ENCODE results near the gene CFAP54.

The CFAP54 gene

DNA sequence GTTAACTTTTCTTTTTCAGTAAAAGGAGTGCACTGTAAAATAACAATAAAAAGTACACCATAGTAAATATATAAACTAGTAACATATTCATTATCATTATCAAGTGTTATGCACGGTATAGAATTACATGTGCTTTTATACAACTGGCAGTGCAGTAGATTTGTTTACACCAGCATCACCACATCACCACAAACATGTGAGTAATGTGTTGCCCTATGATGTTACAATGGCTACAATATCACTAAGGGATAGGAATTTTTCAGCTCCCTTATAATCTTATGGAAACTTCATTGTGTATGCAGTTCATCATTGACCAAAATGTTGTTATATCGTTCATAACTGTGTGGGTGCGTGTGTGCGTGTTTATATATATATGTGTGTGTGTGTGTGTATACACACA is 394.2 kb downstream of the CFAP54 start:
- Histone ChIP-seq H3K4me3 (ENCODE audit: extremely low read depth, insufficient read depth, low read length, poor library complexity, severe bottlenecking) (no peak overlapping the region), H3K4me1 (ENCODE audit: control insufficient read depth, insufficient read depth, low read length, poor library complexity, severe bottlenecking) (peaks cover 10% of the 10 kb centered on the region), H3K36me3 (ENCODE audit: control insufficient read depth, insufficient read depth, low read length) (no peaks in the 10 kb centered on the region), H3K27ac (ENCODE audit: low read depth, low read length, severe bottlenecking) (no peak overlapping the region), H3K9me3 (ENCODE audit: control insufficient read depth, low read length) (peaks cover 7% of the 10 kb centered on the region)
- 80% methylated on average over 1 of the region's 4 CpGs; no CpG with 5 or more reads in 1 of the 2 experiments for WGBS, 2 experiments (ENCODE audit: insufficient coverage in 2 of 2)

- H3K4me3 ChIP-seq (ENCODE audit: extremely low read depth, insufficient read depth, low read length, poor library complexity, severe bottlenecking): no peak overlapping the region
- H3K4me1 ChIP-seq (ENCODE audit: control insufficient read depth, insufficient read depth, low read length, poor library complexity, severe bottlenecking): peaks cover 22% of the 10 kb centered on the region
- no peaks in the 10 kb centered on the region for H3K9me3 ChIP-seq (ENCODE audit: control insufficient read depth, low read length)
- no peak overlapping the region for H3K27ac ChIP-seq (ENCODE audit: low read depth, low read length, severe bottlenecking)
- 89 to 100% methylated on average over 3 to 4 of the region's 4 CpGs for WGBS, 2 experiments (ENCODE audit: insufficient coverage in 2 of 2)
- H3K36me3 ChIP-seq (ENCODE audit: control insufficient read depth, insufficient read depth, low read length): no peaks in the 10 kb centered on the region
Observed at GRCh38 chr12:96886998-96887677, 397.8 kb downstream of the CFAP54 start.

DNA sequence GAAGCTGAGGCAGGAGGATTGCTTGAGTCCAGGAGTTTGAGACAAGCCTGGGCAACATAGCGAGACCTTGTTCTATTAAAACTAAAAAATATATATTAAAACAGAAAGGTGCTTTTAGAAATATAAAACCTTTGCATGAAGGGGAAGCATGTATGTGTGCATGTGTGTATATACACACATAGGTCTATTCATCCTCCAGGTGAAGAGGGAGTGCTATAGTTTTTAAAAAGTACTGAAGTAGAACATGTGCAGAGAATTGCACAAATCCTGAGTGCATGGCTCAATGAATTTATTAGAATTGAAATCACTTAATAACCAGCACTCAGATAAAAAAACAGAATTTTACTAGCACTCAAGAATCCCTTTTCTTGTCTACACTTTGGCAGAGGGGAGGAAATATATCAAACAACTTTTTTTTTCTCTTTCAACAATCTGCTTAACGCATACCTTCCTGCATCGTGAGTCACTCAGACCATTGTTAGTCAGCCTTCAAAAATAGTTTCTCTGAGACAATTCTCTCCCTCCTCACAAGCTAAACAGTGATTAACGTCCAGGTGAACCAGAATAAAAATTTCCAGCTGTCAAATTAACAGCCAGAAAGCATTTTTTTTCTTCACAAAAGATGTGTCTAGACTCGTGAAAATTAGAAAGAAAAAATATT is 400.0 kb downstream of the CFAP54 start:
- WGBS, 2 experiments (ENCODE audit: insufficient coverage in 2 of 2): 29 to 79% methylated on average over 3 of the region's 5 CpGs
- H3K27ac ChIP-seq (ENCODE audit: low read depth, low read length, severe bottlenecking): no peak overlapping the region
- H3K4me3 ChIP-seq (ENCODE audit: extremely low read depth, insufficient read depth, low read length, poor library complexity, severe bottlenecking): no peak overlapping the region
- H3K4me1 ChIP-seq (ENCODE audit: control insufficient read depth, insufficient read depth, low read length, poor library complexity, severe bottlenecking): peaks cover 22% of the 10 kb centered on the region
- peaks cover 4% of the 10 kb centered on the region for H3K9me3 ChIP-seq (ENCODE audit: control insufficient read depth, low read length)
- no peaks in the 10 kb centered on the region for H3K36me3 ChIP-seq (ENCODE audit: control insufficient read depth, insufficient read depth, low read length)

- H3K9me3 ChIP-seq (ENCODE audit: control insufficient read depth, low read length): peaks cover 4% of the 10 kb centered on the region
- peaks cover 22% of the 10 kb centered on the region for H3K4me1 ChIP-seq (ENCODE audit: control insufficient read depth, insufficient read depth, low read length, poor library complexity, severe bottlenecking)
- no peak overlapping the region for H3K27ac ChIP-seq (ENCODE audit: low read depth, low read length, severe bottlenecking)
- no peaks in the 10 kb centered on the region for H3K36me3 ChIP-seq (ENCODE audit: control insufficient read depth, insufficient read depth, low read length)
- H3K4me3 ChIP-seq (ENCODE audit: extremely low read depth, insufficient read depth, low read length, poor library complexity, severe bottlenecking): no peak overlapping the region
- WGBS, 2 experiments (ENCODE audit: insufficient coverage in 2 of 2): 100% methylated on average over 1 of the region's 2 CpGs; no CpG with 5 or more reads in 1 of the 2 experiments
Observed at GRCh38 chr12:96890331-96890730, 401.0 kb downstream of the CFAP54 start.

GRCh38 chr12:96892104-96892503 is 402.7 kb downstream of the CFAP54 start:
- Histone ChIP-seq H3K36me3 (ENCODE audit: control insufficient read depth, insufficient read depth, low read length) (no peaks in the 10 kb centered on the region), H3K27ac (ENCODE audit: low read depth, low read length, severe bottlenecking) (no peak overlapping the region), H3K4me1 (ENCODE audit: control insufficient read depth, insufficient read depth, low read length, poor library complexity, severe bottlenecking) (peaks cover 15% of the 10 kb centered on the region), H3K9me3 (ENCODE audit: control insufficient read depth, low read length) (peaks cover 4% of the 10 kb centered on the region), H3K4me3 (ENCODE audit: extremely low read depth, insufficient read depth, low read length, poor library complexity, severe bottlenecking) (no peak overlapping the region)
- WGBS, 2 experiments (ENCODE audit: insufficient coverage in 2 of 2): 90% methylated on average over 3 of the region's 3 CpGs; no CpG with 5 or more reads in 1 of the 2 experiments

GRCh38 chr12:96897421-96897820 is 408.0 kb downstream of the CFAP54 start:
- Histone ChIP-seq H3K4me3 (ENCODE audit: extremely low read depth, insufficient read depth, low read length, poor library complexity, severe bottlenecking) (no peak overlapping the region), H3K36me3 (ENCODE audit: control insufficient read depth, insufficient read depth, low read length) (no peaks in the 10 kb centered on the region), H3K9me3 (ENCODE audit: control insufficient read depth, low read length) (peaks cover 4% of the 10 kb centered on the region), H3K27ac (ENCODE audit: low read depth, low read length, severe bottlenecking) (no peak overlapping the region), H3K4me1 (ENCODE audit: control insufficient read depth, insufficient read depth, low read length, poor library complexity, severe bottlenecking) (no peaks in the 10 kb centered on the region)
- WGBS, 2 experiments (ENCODE audit: insufficient coverage in 2 of 2): 81 to 82% methylated on average over 3 of the region's 3 CpGs

DNA sequence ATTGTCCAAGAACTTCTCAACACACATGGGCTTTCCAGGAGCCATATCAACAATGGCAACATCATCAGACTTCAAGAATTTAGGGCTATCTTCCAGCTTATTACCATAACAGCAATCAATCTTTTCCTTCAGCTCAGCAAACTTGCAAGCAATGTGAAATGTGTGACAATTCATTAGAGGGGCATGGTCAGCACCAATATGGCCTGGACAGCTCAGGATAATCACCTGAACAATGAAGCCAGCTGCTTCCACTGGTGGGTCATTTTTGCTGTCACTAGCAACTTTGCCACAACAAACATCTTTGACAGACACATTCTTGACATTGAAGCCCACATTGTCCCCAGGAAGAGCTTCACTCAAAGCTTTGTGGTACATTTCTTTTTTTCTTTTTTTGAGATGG is 411.8 kb downstream of the CFAP54 start:
- no peak overlapping the region for H3K27ac ChIP-seq (ENCODE audit: low read depth, low read length, severe bottlenecking)
- H3K9me3 ChIP-seq (ENCODE audit: control insufficient read depth, low read length): no peaks in the 10 kb centered on the region
- no peak overlapping the region for H3K4me3 ChIP-seq (ENCODE audit: extremely low read depth, insufficient read depth, low read length, poor library complexity, severe bottlenecking)
- H3K36me3 ChIP-seq (ENCODE audit: control insufficient read depth, insufficient read depth, low read length): no peaks in the 10 kb centered on the region
- no peaks in the 10 kb centered on the region for H3K4me1 ChIP-seq (ENCODE audit: control insufficient read depth, insufficient read depth, low read length, poor library complexity, severe bottlenecking)

- no peak overlapping the region for H3K4me3 ChIP-seq (ENCODE audit: extremely low read depth, insufficient read depth, low read length, poor library complexity, severe bottlenecking)
- no peaks in the 10 kb centered on the region for H3K36me3 ChIP-seq (ENCODE audit: control insufficient read depth, insufficient read depth, low read length)
- H3K27ac ChIP-seq (ENCODE audit: low read depth, low read length, severe bottlenecking): no peak overlapping the region
Observed at GRCh38 chr12:96902076-96902475, 412.7 kb downstream of the CFAP54 start.

DNA sequence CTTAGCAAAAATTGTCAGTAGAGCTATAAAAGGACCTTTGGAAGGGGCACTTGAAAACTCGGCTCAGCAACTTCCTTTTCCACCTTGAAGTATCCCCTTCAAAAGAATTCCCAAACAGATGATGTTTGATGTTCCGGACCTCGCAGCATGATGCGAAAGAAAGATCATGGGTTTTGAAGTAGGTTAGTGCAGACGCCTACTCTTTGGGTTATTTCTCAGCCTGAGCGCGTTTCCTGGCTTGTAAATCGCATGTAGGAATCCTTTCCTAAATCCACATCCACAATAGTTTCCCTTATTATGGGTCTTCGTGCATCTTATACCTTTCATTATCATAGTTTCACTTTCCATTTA is 417.1 kb downstream of the CFAP54 start:
- peak overlapping the region; percentile 77 for H3K4me3 ChIP-seq (ENCODE audit: extremely low read depth, insufficient read depth, low read length, poor library complexity, severe bottlenecking)
- peak overlapping the region; percentile 64 for H3K27ac ChIP-seq (ENCODE audit: low read depth, low read length, severe bottlenecking)
- WGBS, 2 experiments (ENCODE audit: insufficient coverage in 2 of 2): 83 to 88% methylated on average over 5 of the region's 9 CpGs

More at GRCh38 chr12:96902076-96902475, 412.7 kb downstream of the CFAP54 start:
- Histone ChIP-seq H3K9me3 (ENCODE audit: control insufficient read depth, low read length) (no peaks in the 10 kb centered on the region), H3K4me1 (ENCODE audit: control insufficient read depth, insufficient read depth, low read length, poor library complexity, severe bottlenecking) (no peaks in the 10 kb centered on the region)
- 95 to 98% methylated on average over 4 of the region's 4 CpGs for WGBS, 2 experiments (ENCODE audit: insufficient coverage in 2 of 2)

GRCh38 chr12:96906849-96907670 is 417.7 kb downstream of the CFAP54 start, which contains the start of gene NEDD1:
NEDD1 (plus strand) TSS chr12:96907257; CDS start chr12:96909760, 2,503 bp downstream.
- peak within 1 kb of the TSS; percentile 64 for H3K27ac ChIP-seq (ENCODE audit: low read depth, low read length, severe bottlenecking)
- H3K4me1 ChIP-seq (ENCODE audit: control insufficient read depth, insufficient read depth, low read length, poor library complexity, severe bottlenecking): peaks cover 6% of the 10 kb centered on the region
- no peaks in the 10 kb centered on the region for H3K9me3 ChIP-seq (ENCODE audit: control insufficient read depth, low read length)
- H3K4me3 ChIP-seq (ENCODE audit: extremely low read depth, insufficient read depth, low read length, poor library complexity, severe bottlenecking): peak within 1 kb of the TSS; percentile 77
- H3K36me3 ChIP-seq (ENCODE audit: control insufficient read depth, insufficient read depth, low read length): no peaks in the 10 kb centered on the region
- 3 to 4% methylated on average over 40 to 52 of the region's 68 CpGs for WGBS, 2 experiments (ENCODE audit: insufficient coverage in 2 of 2)

More for the DNA sequence above, 417.1 kb downstream of the CFAP54 start:
- H3K36me3 ChIP-seq (ENCODE audit: control insufficient read depth, insufficient read depth, low read length): no peaks in the 10 kb centered on the region
- H3K4me1 ChIP-seq (ENCODE audit: control insufficient read depth, insufficient read depth, low read length, poor library complexity, severe bottlenecking): peaks cover 6% of the 10 kb centered on the region
- no peaks in the 10 kb centered on the region for H3K9me3 ChIP-seq (ENCODE audit: control insufficient read depth, low read length)

Measured in mesodermal cell (in vitro differentiated cells).